ENCODE data around the gene NISCH. TPM values are rescaled to one million over a fixed set of nuclear protein-coding genes. Genes with fewer than 3 reads are reported as not detected.

NISCH gene
- total RNA-seq, 1 experiment from 2014 or later = 72.8 TPM

DNA sequence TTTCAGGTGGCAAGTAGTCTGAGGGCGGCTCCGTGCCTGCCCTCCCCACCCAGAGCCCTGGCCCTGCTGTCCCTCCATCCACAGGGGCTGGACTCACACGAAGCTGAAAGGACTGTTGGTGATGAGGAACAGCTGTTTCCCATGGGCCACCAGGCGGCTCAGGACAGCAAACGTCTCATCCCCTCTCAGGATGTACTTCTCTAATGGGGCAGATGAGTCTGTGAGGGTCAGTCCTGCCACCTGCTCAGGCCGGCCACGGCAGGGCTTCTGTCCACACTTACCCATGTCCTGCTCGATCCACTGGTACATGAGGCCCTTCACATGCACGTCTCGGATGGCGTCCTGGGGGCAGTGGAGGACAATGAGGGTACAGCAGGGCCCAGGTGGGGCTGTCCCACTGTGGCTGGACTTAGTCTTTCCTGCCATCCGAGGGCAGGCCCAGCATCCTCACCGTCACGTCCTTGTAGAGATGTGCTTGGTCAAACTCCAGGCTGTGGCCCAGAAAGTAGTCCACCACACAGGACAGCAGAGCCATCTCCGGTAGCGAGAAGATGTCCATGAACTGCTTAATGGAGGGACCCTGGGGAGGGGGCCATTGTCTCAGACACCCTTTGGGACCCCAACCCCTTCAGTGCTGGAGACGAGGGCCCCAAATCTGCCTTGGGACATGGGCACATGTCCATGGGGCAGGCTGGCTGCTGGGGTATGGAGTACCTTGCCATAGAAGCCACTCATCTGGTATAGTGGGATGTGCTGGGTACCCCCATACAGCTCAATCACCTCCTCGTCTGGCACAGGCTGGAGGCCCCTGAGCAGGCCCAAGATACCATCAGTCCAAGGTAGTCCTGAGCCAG, 72.6 kb downstream of the NISCH start:
- Histone ChIP-seq H3K4me1 (ENCODE audit: control insufficient read depth in 1 of 2, insufficient read depth in 2 of 2, low read length in 2 of 2) (peaks cover 7 to 18% of the 10 kb centered on the region in 2 experiments; a peak in 3 of 4 replicates), H3K36me3 (ENCODE audit: control insufficient read depth in 1 of 2, insufficient read depth in 2 of 2, low read length in 2 of 2) (peaks cover 11 to 17% of the 10 kb centered on the region in 2 experiments), H2AFZ (ENCODE audit: low read depth, low read length, poor library complexity, severe bottlenecking) (no peak overlapping the region), H3K9me3 (ENCODE audit: control insufficient read depth in 1 of 2, insufficient read depth in 1 of 2, low read depth in 1 of 2, low read length in 2 of 2) (no peaks in the 10 kb centered on the region), H3K9me2 (ENCODE audit: insufficient read depth) (no peaks in the 10 kb centered on the region), H3K9ac (ENCODE audit: low read length) (no peak overlapping the region), H4K20me1 (ENCODE audit: insufficient read depth) (no peaks in the 10 kb centered on the region), H3K27ac (ENCODE audit: low read depth, low read length) (no peak overlapping the region), H3K4me3 (replicated peaks in 1 of 2; ENCODE audit: low read depth in 1 of 2, low read length in 2 of 2) (no peak overlapping the region), H3K4me2 (ENCODE audit: low read length) (no peak overlapping the region), H3K27me3 (ENCODE audit: insufficient read depth, low read length) (no peaks in the 10 kb centered on the region), H3K79me2 (ENCODE audit: insufficient read depth, low read length) (peaks cover 26% of the 10 kb centered on the region)
- ChIA-PET POLR2A (interaction anchor here (2.7 kb wide), 1 partner anchor 8 kb away, joined by 13 read pairs; the partner anchor contains the start of gene UQCC5), CTCF (no interaction called here), RAD21 (ENCODE audit: low non-redundant PET in 1 of 2, low total read pairs in 2 of 2, uncharacterized antibody in 2 of 2, unreplicated experiment in 2 of 2) (no interaction called here)
- DNase-seq (ENCODE audit: low read depth, low spot score) (no peak), ATAC-seq (no peak)
- no TSS peak for BruUV-seq (replicated peaks)
- intact Hi-C loops (cut with micrococcal nuclease) = no loop called here
- TF ChIP-seq ZNF274 (IDR thresholded peaks at IDR 0.05; ENCODE audit: low read depth, low read length) (no peak), ELF1 (IDR thresholded peaks at IDR 0.05; ENCODE audit: borderline replicate concordance, low read depth) (no peak), SP1 (IDR thresholded peaks at IDR 0.05; ENCODE audit: low read depth) (no peak), SIN3A (IDR thresholded peaks at IDR 0.05; ENCODE audit: low read depth) (no peak), EZH2 (IDR thresholded peaks at IDR 0.05) (no peak), EZH2phosphoT487 (IDR thresholded peaks at IDR 0.05; ENCODE audit: borderline replicate concordance) (no peak), CBX3 (IDR thresholded peaks at IDR 0.05; ENCODE audit: low read depth) (no peak), EGR1 (IDR thresholded peaks at IDR 0.05; ENCODE audit: low read depth) (no peak), JUND (IDR thresholded peaks at IDR 0.05) (no peak), RAD21 (IDR thresholded peaks at IDR 0.05; ENCODE audit: low read depth) (no peak), CEBPB (IDR thresholded peaks at IDR 0.05; ENCODE audit: low read depth) (no peak), POLR2A (IDR thresholded peaks at IDR 0.05; ENCODE audit: borderline replicate concordance, extremely low read depth, insufficient read depth, insufficient read length) (no peak), FOSL1 (IDR thresholded peaks at IDR 0.05; ENCODE audit: low read depth) (no peak)
- TF ChIP-seq, protein P1, sequence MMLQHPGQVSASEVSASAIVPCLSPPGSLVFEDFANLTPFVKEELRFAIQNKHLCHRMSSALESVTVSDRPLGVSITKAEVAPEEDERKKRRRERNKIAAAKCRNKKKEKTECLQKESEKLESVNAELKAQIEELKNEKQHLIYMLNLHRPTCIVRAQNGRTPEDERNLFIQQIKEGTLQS (IDR thresholded peaks at IDR 0.05) = no peak
- TF ChIP-seq, protein P2, sequence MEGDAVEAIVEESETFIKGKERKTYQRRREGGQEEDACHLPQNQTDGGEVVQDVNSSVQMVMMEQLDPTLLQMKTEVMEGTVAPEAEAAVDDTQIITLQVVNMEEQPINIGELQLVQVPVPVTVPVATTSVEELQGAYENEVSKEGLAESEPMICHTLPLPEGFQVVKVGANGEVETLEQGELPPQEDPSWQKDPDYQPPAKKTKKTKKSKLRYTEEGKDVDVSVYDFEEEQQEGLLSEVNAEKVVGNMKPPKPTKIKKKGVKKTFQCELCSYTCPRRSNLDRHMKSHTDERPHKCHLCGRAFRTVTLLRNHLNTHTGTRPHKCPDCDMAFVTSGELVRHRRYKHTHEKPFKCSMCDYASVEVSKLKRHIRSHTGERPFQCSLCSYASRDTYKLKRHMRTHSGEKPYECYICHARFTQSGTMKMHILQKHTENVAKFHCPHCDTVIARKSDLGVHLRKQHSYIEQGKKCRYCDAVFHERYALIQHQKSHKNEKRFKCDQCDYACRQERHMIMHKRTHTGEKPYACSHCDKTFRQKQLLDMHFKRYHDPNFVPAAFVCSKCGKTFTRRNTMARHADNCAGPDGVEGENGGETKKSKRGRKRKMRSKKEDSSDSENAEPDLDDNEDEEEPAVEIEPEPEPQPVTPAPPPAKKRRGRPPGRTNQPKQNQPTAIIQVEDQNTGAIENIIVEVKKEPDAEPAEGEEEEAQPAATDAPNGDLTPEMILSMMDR (IDR thresholded peaks at IDR 0.05 in 2 of 3, conservative IDR thresholded peaks at IDR 0.05 in 1 of 3; ENCODE audit: borderline replicate concordance in 1 of 3, insufficient read depth in 1 of 3, low read depth in 2 of 3, low read length in 2 of 3) = no peak
- TF ChIP-seq, protein P3, sequence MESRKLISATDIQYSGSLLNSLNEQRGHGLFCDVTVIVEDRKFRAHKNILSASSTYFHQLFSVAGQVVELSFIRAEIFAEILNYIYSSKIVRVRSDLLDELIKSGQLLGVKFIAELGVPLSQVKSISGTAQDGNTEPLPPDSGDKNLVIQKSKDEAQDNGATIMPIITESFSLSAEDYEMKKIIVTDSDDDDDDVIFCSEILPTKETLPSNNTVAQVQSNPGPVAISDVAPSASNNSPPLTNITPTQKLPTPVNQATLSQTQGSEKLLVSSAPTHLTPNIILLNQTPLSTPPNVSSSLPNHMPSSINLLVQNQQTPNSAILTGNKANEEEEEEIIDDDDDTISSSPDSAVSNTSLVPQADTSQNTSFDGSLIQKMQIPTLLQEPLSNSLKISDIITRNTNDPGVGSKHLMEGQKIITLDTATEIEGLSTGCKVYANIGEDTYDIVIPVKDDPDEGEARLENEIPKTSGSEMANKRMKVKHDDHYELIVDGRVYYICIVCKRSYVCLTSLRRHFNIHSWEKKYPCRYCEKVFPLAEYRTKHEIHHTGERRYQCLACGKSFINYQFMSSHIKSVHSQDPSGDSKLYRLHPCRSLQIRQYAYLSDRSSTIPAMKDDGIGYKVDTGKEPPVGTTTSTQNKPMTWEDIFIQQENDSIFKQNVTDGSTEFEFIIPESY (IDR thresholded peaks at IDR 0.05; ENCODE audit: extremely low read depth, insufficient replicate concordance, low read length) = no peak
- TF ChIP-seq, protein P4, sequence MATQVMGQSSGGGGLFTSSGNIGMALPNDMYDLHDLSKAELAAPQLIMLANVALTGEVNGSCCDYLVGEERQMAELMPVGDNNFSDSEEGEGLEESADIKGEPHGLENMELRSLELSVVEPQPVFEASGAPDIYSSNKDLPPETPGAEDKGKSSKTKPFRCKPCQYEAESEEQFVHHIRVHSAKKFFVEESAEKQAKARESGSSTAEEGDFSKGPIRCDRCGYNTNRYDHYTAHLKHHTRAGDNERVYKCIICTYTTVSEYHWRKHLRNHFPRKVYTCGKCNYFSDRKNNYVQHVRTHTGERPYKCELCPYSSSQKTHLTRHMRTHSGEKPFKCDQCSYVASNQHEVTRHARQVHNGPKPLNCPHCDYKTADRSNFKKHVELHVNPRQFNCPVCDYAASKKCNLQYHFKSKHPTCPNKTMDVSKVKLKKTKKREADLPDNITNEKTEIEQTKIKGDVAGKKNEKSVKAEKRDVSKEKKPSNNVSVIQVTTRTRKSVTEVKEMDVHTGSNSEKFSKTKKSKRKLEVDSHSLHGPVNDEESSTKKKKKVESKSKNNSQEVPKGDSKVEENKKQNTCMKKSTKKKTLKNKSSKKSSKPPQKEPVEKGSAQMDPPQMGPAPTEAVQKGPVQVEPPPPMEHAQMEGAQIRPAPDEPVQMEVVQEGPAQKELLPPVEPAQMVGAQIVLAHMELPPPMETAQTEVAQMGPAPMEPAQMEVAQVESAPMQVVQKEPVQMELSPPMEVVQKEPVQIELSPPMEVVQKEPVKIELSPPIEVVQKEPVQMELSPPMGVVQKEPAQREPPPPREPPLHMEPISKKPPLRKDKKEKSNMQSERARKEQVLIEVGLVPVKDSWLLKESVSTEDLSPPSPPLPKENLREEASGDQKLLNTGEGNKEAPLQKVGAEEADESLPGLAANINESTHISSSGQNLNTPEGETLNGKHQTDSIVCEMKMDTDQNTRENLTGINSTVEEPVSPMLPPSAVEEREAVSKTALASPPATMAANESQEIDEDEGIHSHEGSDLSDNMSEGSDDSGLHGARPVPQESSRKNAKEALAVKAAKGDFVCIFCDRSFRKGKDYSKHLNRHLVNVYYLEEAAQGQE (IDR thresholded peaks at IDR 0.05; ENCODE audit: low read depth) = no peak

All from HCT116 (cell line).